ENCODE data around the gene GNPAT. TPM values are rescaled to one million over a fixed set of nuclear protein-coding genes. Genes with fewer than 3 reads are reported as not detected.

The GNPAT gene
- total and polyA plus RNA-seq, 2 of the 8 experiments (the other 6 are each of a cell fraction or from before 2014, with no cell fraction given), result 22.9 to 47.4 TPM

DNA sequence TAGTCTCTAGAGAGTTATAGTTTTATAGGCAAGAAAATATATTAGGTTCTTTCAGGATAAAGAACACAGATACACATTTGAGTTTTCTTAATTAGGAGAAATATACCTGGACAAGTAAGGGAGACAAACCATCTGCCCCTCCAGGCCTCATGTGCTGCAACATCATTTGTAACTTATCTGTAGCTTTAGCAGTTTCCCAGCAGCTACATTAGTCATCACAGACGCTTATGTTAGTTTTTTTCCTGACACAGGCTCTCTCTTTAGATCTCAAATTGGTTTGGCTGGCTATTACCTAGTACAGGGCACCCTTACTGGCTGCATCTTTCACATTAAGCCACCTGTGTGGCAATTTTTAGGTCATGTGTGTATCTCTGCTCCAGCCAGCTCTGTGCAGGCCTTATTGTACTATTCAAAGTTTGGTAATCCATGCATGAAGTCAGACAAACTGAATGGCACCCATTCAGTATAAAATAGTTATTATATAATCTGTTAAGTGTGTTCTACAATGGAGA lies 25.9 kb downstream of the GNPAT start:
- Histone ChIP-seq H3K56ac (replicated peaks; ENCODE audit: insufficient read length, low read depth, low read length) (no peak overlapping the region), H3K14ac (ENCODE audit: insufficient read length) (no peak overlapping the region), H3K23me2 (ENCODE audit: low read depth, low read length) (no peaks in the 10 kb centered on the region), H3K9me3 (ENCODE audit: insufficient read depth in 2 of 2, low read depth in 1 of 2, low read length in 1 of 2) (no peaks in the 10 kb centered on the region), H2AK5ac (ENCODE audit: low read depth, low read length) (no peak overlapping the region), H3K79me1 (ENCODE audit: low read depth, low read length) (no peaks in the 10 kb centered on the region), H4K5ac (ENCODE audit: insufficient read length, low read depth, low read length) (no peak overlapping the region), H4K8ac (ENCODE audit: extremely low read depth, insufficient read depth, low read length) (no peak overlapping the region), H3K18ac (ENCODE audit: extremely low read depth, low read length) (no peak overlapping the region), H4K91ac (replicated peaks; ENCODE audit: insufficient read length, low read length) (no peak overlapping the region), H2BK12ac (ENCODE audit: low read depth, low read length) (no peak overlapping the region), H4K20me1 (replicated peaks in 1 of 2; ENCODE audit: control insufficient read depth in 1 of 2, insufficient read depth in 2 of 2, low read length in 2 of 2) (peaks cover 2 to 3% of the 10 kb centered on the region in 2 experiments), H3K4me1 (replicated peaks in 1 of 4; ENCODE audit: control insufficient read depth in 3 of 4, insufficient read depth in 4 of 4, low read length in 3 of 4) (no peaks in the 10 kb centered on the region), H3K9ac (replicated peaks in 1 of 4; ENCODE audit: extremely low read depth in 1 of 4, low read depth in 3 of 4, low read length in 3 of 4) (no peak overlapping the region), H3K4ac (replicated peaks; ENCODE audit: insufficient read length, low read depth, low read length) (no peak overlapping the region), H2BK15ac (ENCODE audit: low read length) (no peak overlapping the region), H2BK120ac (replicated peaks; ENCODE audit: low read depth, low read length) (no peak overlapping the region), H3K27ac (ENCODE audit: low read depth, low read length) (no peak overlapping the region), H2BK5ac (ENCODE audit: low read depth, low read length) (no peak overlapping the region), H2BK20ac (ENCODE audit: low read length) (no peak overlapping the region), H2AFZ (ENCODE audit: low read length) (no peak overlapping the region), H3K4me3 (ENCODE audit: extremely low read depth in 1 of 4, insufficient read depth in 2 of 4, low read depth in 3 of 4, low read length in 4 of 4) (no peak overlapping the region), H3K79me2 (ENCODE audit: control insufficient read depth in 1 of 2, insufficient read depth in 2 of 2, low read length in 2 of 2) (no peaks in the 10 kb centered on the region), H3K4me2 (ENCODE audit: insufficient read depth in 1 of 2, low read depth in 2 of 2, low read length in 2 of 2) (no peak overlapping the region), H3K36me3 (ENCODE audit: control insufficient read depth in 2 of 4, insufficient read depth in 4 of 4, low read length in 3 of 4) (peaks cover 7 to 46% (median 29%) of the 10 kb centered on the region in 4 experiments; a peak in 7 of 8 replicates), H3K27me3 (replicated peaks in 1 of 4; ENCODE audit: control insufficient read depth in 3 of 4, extremely low read depth in 1 of 4, insufficient read depth in 3 of 4, low read length in 3 of 4) (no peaks in the 10 kb centered on the region), H3K23ac (ENCODE audit: insufficient read length) (no peak overlapping the region)
- POLR2A ChIA-PET (ENCODE audit: partially characterized antibody), result interaction anchor here (1.0 kb wide), 1 partner anchor 16 kb away, joined by 4 read pairs; no protein-coding TSS in a partner anchor
- FAIRE-seq, result no peak
- DNase-seq (ENCODE audit: low read depth in 1 of 2, low spot score in 2 of 2), result no peak
- WGBS, 2 experiments (ENCODE audit: extremely low coverage in 1 of 2, insufficient coverage in 1 of 2, insufficient read length in 1 of 2, insufficient replicate concordance in 2 of 2, low coverage in 1 of 2, low lambda C conversion rate in 2 of 2, missing lambda C conversion rate in 1 of 2), result 72% methylated on average over 1 of the region's 1 CpG; no CpG with 5 or more reads in 1 of the 2 experiments
- CTCF ChIA-PET (ENCODE audit: partially characterized antibody), result interaction anchor here (1.2 kb wide), 1 partner anchor 50 kb away, joined by 3 read pairs; no protein-coding TSS in a partner anchor
- TF ChIP-seq KDM1A (IDR thresholded peaks at IDR 0.05; ENCODE audit: borderline replicate concordance, low read length) (no peak), RAD21 (IDR thresholded peaks at IDR 0.05 in 1 of 2, conservative IDR thresholded peaks at IDR 0.05 in 1 of 2; ENCODE audit: low read depth in 2 of 2, low read length in 2 of 2) (no peak), RBBP5 (IDR thresholded peaks at IDR 0.05; ENCODE audit: borderline replicate concordance, low read depth, low read length) (no peak), EZH2 (IDR thresholded peaks at IDR 0.05; ENCODE audit: low read depth, low read length, severe bottlenecking) (no peak), KDM5A (IDR thresholded peaks at IDR 0.05; ENCODE audit: low read length) (no peak), YY1 (IDR thresholded peaks at IDR 0.05; ENCODE audit: low read depth, low read length) (no peak), RXRA (IDR thresholded peaks at IDR 0.05; ENCODE audit: insufficient read depth, low read depth, low read length) (no peak), POLR2A (IDR thresholded peaks at IDR 0.05; ENCODE audit: control extremely low read depth in 1 of 2, low read depth in 2 of 2, low read length in 2 of 2) (no peak), GABPA (IDR thresholded peaks at IDR 0.05; ENCODE audit: borderline replicate concordance, insufficient read depth, low read length) (no peak), CHD2 (IDR thresholded peaks at IDR 0.05; ENCODE audit: low read length) (no peak), BCL11A (IDR thresholded peaks at IDR 0.05; ENCODE audit: low read depth in 2 of 2, low read length in 2 of 2) (no peak), RFX5 (IDR thresholded peaks at IDR 0.05; ENCODE audit: borderline replicate concordance, low read depth, low read length) (no peak)
